Karpas-422 (cell line): Measurements from ENCODE around the gene PPP4R1. TPM values are rescaled to one million over a fixed set of nuclear protein-coding genes. Genes with fewer than 3 reads are reported as not detected.

Experiments
- DNase-seq: peaks from one replicate; pipeline ENCODE4 v3.0.0-alpha.2; 2015
- H2AFZ ChIP-seq: fragments of 200-600 bp; sonication (generic); 2 replicates; pipeline ENCODE4 v1.6.1; 2014; ENCODE audit warnings: antibody characterized with exemption, low read length, mixed read lengths
- H3K27ac ChIP-seq: fragments of 200-600 bp; sonication (generic); 2 replicates; pipeline ENCODE4 v1.5.1; 2014; ENCODE audit warnings: mild to moderate bottlenecking, low read length, moderate library complexity
- H3K27me3 ChIP-seq: fragments of 200-600 bp; sonication (generic); 2 replicates; pipeline ENCODE4 v1.6.1; 2014; ENCODE audit warnings: low read length, mixed read lengths
- H3K36me3 ChIP-seq: fragments of 200-600 bp; sonication (generic); 2 replicates; pipeline ENCODE4 v1.6.1; 2014; ENCODE audit warnings: low read length, mixed read lengths; ENCODE audit not compliant: insufficient read depth
- H3K4me1 ChIP-seq: fragments of 200-600 bp; sonication (generic); 2 replicates; pipeline ENCODE4 v1.6.1; 2014; ENCODE audit warnings: mild to moderate bottlenecking, low read length, mixed read lengths
- H3K4me2 ChIP-seq: fragments of 200-600 bp; sonication (generic); 2 replicates; pipeline ENCODE4 v1.6.1; 2014; ENCODE audit warnings: low read length, low read depth, mild to moderate bottlenecking; ENCODE audit not compliant: poor library complexity, severe bottlenecking
- H3K4me3 ChIP-seq: fragments of 200-600 bp; sonication (generic); 2 replicates; pipeline ENCODE4 v1.5.1; 2014; ENCODE audit warnings: mild to moderate bottlenecking, antibody characterized with exemption, low read length, mixed read lengths
- H3K79me2 ChIP-seq: fragments of 200-600 bp; sonication (generic); 2 replicates; pipeline ENCODE4 v1.6.1; 2014; ENCODE audit warnings: mild to moderate bottlenecking, low read length, mixed read lengths
- H3K9ac ChIP-seq: fragments of 200-600 bp; sonication (generic); 2 replicates; pipeline ENCODE4 v1.6.0; 2014; ENCODE audit warnings: low read length
- H3K9me2 ChIP-seq: fragments of 200-600 bp; sonication (generic), shearing (Covaris generic); replicated peaks from 2 replicates; pipeline ENCODE4 v1.6.0; 2014; ENCODE audit warnings: mild to moderate bottlenecking, low read length, moderate library complexity; ENCODE audit not compliant: insufficient read depth
- H3K9me3 ChIP-seq: fragments of 300-700, 200-600 bp; sonication (generic); 2 replicates; pipeline ENCODE4 v1.6.1; 2014; ENCODE audit warnings: low read length, mixed read lengths
- H4K20me1 ChIP-seq: fragments of 200-600 bp; sonication (generic); 2 replicates; pipeline ENCODE4 v1.6.1; 2014; ENCODE audit warnings: mild to moderate bottlenecking, antibody characterized with exemption, low read length, low read depth; ENCODE audit not compliant: insufficient read depth
- total RNA-seq: library from RNA; depleted of rRNA; stranded (reverse); fragments of >200 nt; shearing (Covaris generic); gene quantifications from 2 replicates; pipeline ENCODE4 v1.2.3, GENCODE V29; 2014; ENCODE audit warnings: low replicate concordance

PPP4R1 gene
- total RNA-seq, 1 experiment from 2014 or later = 28.7 TPM

GRCh38 chr18:9549405-9549804, 65.0 kb downstream of the PPP4R1 start:
- Histone ChIP-seq H3K9me2 (no peaks in the 10 kb centered on the region), H3K4me1 (no peaks in the 10 kb centered on the region), H3K79me2 (0 out of 2 replicates have a peak, but pooled peaks cover 8% of the 10 kb centered on the region), H3K4me3 (no peak overlapping the region), H3K36me3 (peaks cover 35% of the 10 kb centered on the region), H2AFZ (no peak overlapping the region), H3K4me2 (no peak overlapping the region), H3K9me3 (peaks cover 8% of the 10 kb centered on the region), H3K9ac (no peak overlapping the region), H3K27me3 (no peaks in the 10 kb centered on the region), H3K27ac (no peak overlapping the region), H4K20me1 (no peaks in the 10 kb centered on the region)
- no peak for DNase-seq

GRCh38 chr18:9547782-9548181, 66.6 kb downstream of the PPP4R1 start:
- peaks cover 23% of the 10 kb centered on the region for H3K36me3 ChIP-seq
- no peak overlapping the region for H3K27ac ChIP-seq
- H2AFZ ChIP-seq = no peak overlapping the region
- H3K9ac ChIP-seq = no peak overlapping the region
- no peak overlapping the region for H3K4me2 ChIP-seq
- H4K20me1 ChIP-seq = no peaks in the 10 kb centered on the region
- H3K27me3 ChIP-seq = no peaks in the 10 kb centered on the region
- H3K4me3 ChIP-seq = no peak overlapping the region
- peaks cover 3% of the 10 kb centered on the region for H3K9me3 ChIP-seq
- DNase-seq = no peak
- H3K9me2 ChIP-seq = no peaks in the 10 kb centered on the region
- H3K79me2 ChIP-seq = 0 out of 2 replicates have a peak, but pooled peaks cover 7% of the 10 kb centered on the region
- no peaks in the 10 kb centered on the region for H3K4me1 ChIP-seq

GRCh38 chr18:9546468-9546867, 67.9 kb downstream of the PPP4R1 start:
- Histone ChIP-seq H3K4me2 (no peak overlapping the region), H3K4me1 (no peaks in the 10 kb centered on the region), H3K79me2 (no peaks in the 10 kb centered on the region), H3K9me2 (no peaks in the 10 kb centered on the region), H3K27ac (no peak overlapping the region), H3K9ac (no peak overlapping the region), H3K9me3 (no peaks in the 10 kb centered on the region), H3K27me3 (no peaks in the 10 kb centered on the region), H4K20me1 (no peaks in the 10 kb centered on the region), H2AFZ (no peak overlapping the region), H3K36me3 (peaks cover 15% of the 10 kb centered on the region; the same call in 1 of the 2 replicates), H3K4me3 (no peak overlapping the region)
- no peak for DNase-seq

- Histone ChIP-seq H3K27me3 (no peaks in the 10 kb centered on the region), H3K9me3 (no peaks in the 10 kb centered on the region), H4K20me1 (no peaks in the 10 kb centered on the region), H3K4me3 (no peak overlapping the region), H3K9ac (no peak overlapping the region), H3K9me2 (no peaks in the 10 kb centered on the region), H3K4me2 (no peak overlapping the region), H3K27ac (no peak overlapping the region), H3K36me3 (peaks cover 15% of the 10 kb centered on the region; the same call in 1 of the 2 replicates), H3K79me2 (no peaks in the 10 kb centered on the region), H3K4me1 (no peaks in the 10 kb centered on the region), H2AFZ (no peak overlapping the region)
- DNase-seq = no peak
Measured at GRCh38 chr18:9545029-9545428, 69.3 kb downstream of the PPP4R1 start.

GRCh38 chr18:9542924-9543323, 71.4 kb downstream of the PPP4R1 start:
- no peak for DNase-seq
- H3K27me3 ChIP-seq = no peaks in the 10 kb centered on the region
- no peak overlapping the region for H3K27ac ChIP-seq
- no peaks in the 10 kb centered on the region for H3K79me2 ChIP-seq
- no peak overlapping the region for H3K4me3 ChIP-seq
- H3K9me2 ChIP-seq = no peaks in the 10 kb centered on the region
- no peaks in the 10 kb centered on the region for H3K9me3 ChIP-seq
- no peak overlapping the region for H2AFZ ChIP-seq
- peaks cover 6% of the 10 kb centered on the region; the same call in 1 of the 2 replicates for H3K36me3 ChIP-seq
- H4K20me1 ChIP-seq = no peaks in the 10 kb centered on the region
- H3K9ac ChIP-seq = no peak overlapping the region
- no peaks in the 10 kb centered on the region for H3K4me1 ChIP-seq
- H3K4me2 ChIP-seq = no peak overlapping the region

GRCh38 chr18:9539938-9540337, 74.4 kb downstream of the PPP4R1 start:
- Histone ChIP-seq H3K27me3 (no peaks in the 10 kb centered on the region), H3K9me2 (no peaks in the 10 kb centered on the region), H3K27ac (no peak overlapping the region), H3K4me2 (no peak overlapping the region), H3K4me3 (no peak overlapping the region), H3K4me1 (no peaks in the 10 kb centered on the region), H3K79me2 (no peaks in the 10 kb centered on the region), H4K20me1 (no peaks in the 10 kb centered on the region), H3K9ac (no peak overlapping the region), H3K9me3 (no peaks in the 10 kb centered on the region), H2AFZ (no peak overlapping the region), H3K36me3 (no peaks in the 10 kb centered on the region)
- DNase-seq = no peak

- no peaks in the 10 kb centered on the region for H3K9me2 ChIP-seq
- no peaks in the 10 kb centered on the region for H3K9me3 ChIP-seq
- H3K79me2 ChIP-seq = no peaks in the 10 kb centered on the region
- no peaks in the 10 kb centered on the region for H3K4me1 ChIP-seq
- no peak overlapping the region for H3K9ac ChIP-seq
- no peak overlapping the region for H3K4me3 ChIP-seq
- H4K20me1 ChIP-seq = no peaks in the 10 kb centered on the region
- no peak overlapping the region for H3K27ac ChIP-seq
- no peak overlapping the region for H3K4me2 ChIP-seq
- no peak overlapping the region for H2AFZ ChIP-seq
- DNase-seq = no peak
- H3K36me3 ChIP-seq = no peaks in the 10 kb centered on the region
- no peaks in the 10 kb centered on the region for H3K27me3 ChIP-seq
Measured at GRCh38 chr18:9539283-9539682, 75.1 kb downstream of the PPP4R1 start.

- Histone ChIP-seq H3K79me2 (no peaks in the 10 kb centered on the region), H3K4me2 (no peak overlapping the region), H3K27me3 (no peaks in the 10 kb centered on the region), H3K36me3 (peaks cover 9% of the 10 kb centered on the region; the same call in 1 of the 2 replicates), H3K9me3 (no peaks in the 10 kb centered on the region), H4K20me1 (no peaks in the 10 kb centered on the region), H3K4me1 (no peaks in the 10 kb centered on the region), H2AFZ (no peak overlapping the region), H3K9me2 (no peaks in the 10 kb centered on the region), H3K4me3 (no peak overlapping the region), H3K27ac (no peak overlapping the region), H3K9ac (no peak overlapping the region)
- no peak for DNase-seq
Measured at GRCh38 chr18:9537677-9538076, 76.7 kb downstream of the PPP4R1 start.
